A673 (cell line): ENCODE results near the gene KLF4. TPM values are rescaled to one million over a fixed set of nuclear protein-coding genes. Genes with fewer than 3 reads are reported as not detected.

Source experiments
- BruUV-seq: library from RNA; stranded (reverse); fragments of 400-500 nt; replicated peaks from 2 replicates; lab custom pipeline; 2021; lab: Mats Ljungman, UMichigan
- CTCF ChIA-PET: fragments of 300-600 bp; sonication (Branson Sonifier 250); formaldehyde crosslinking; loops from one replicate; lab custom pipeline; 2022; ENCODE audit warnings: antibody characterized with exemption; lab: Charles Lee
- POLR2A ChIA-PET: fragments of 300-600 bp; sonication (Branson Sonifier 250); formaldehyde crosslinking; loops from one replicate; lab custom pipeline; 2022; ENCODE audit warnings: antibody characterized with exemption; ENCODE audit not compliant: low non-redundant PET; lab: Charles Lee
- DNase-seq: peaks from one replicate; pipeline ENCODE4 v3.0.0-alpha.2; 2015; ENCODE audit warnings: low spot score
- H3K27ac ChIP-seq: fragments of 200-600 bp; sonication (generic); 2 replicates; pipeline ENCODE4 v1.5.1; 2016; ENCODE audit warnings: mixed run types, low read depth, mild to moderate bottlenecking, mixed read lengths, antibody characterized with exemption, low read length; ENCODE audit not compliant: poor library complexity, severe bottlenecking
- H3K27me3 ChIP-seq: fragments of 200-600 bp; sonication (generic); replicated peaks from 2 replicates; pipeline ENCODE4 v1.6.1; 2017; ENCODE audit warnings: mixed run types, low read depth, mild to moderate bottlenecking, mixed read lengths, antibody characterized with exemption, low read length; ENCODE audit not compliant: insufficient read depth, poor library complexity
- H3K36me3 ChIP-seq: fragments of 200-600 bp; sonication (generic); 2 replicates; pipeline ENCODE4 v1.6.1; 2016; ENCODE audit warnings: mixed run types, mild to moderate bottlenecking, mixed read lengths, antibody characterized with exemption, low read length; ENCODE audit not compliant: insufficient read depth, poor library complexity, severe bottlenecking
- H3K4me1 ChIP-seq: fragments of 200-600 bp; sonication (generic); 2 replicates; pipeline ENCODE4 v1.6.1; 2017; ENCODE audit warnings: mixed run types, mild to moderate bottlenecking, mixed read lengths, antibody characterized with exemption, low read length; ENCODE audit not compliant: insufficient read depth, poor library complexity, severe bottlenecking
- H3K4me3 ChIP-seq: fragments of 200-600 bp; sonication (generic); 2 replicates; pipeline ENCODE4 v1.5.1; 2016; ENCODE audit warnings: low read depth, mixed run types, mild to moderate bottlenecking, mixed read lengths, low read length; ENCODE audit not compliant: poor library complexity, severe bottlenecking
- H3K9me3 ChIP-seq: fragments of 200-600 bp; sonication (generic); 2 replicates; pipeline ENCODE4 v1.6.1; 2016; ENCODE audit warnings: mixed run types, low read depth, mild to moderate bottlenecking, mixed read lengths, antibody characterized with exemption, low read length; ENCODE audit not compliant: poor library complexity, severe bottlenecking
- CTCF ChIP-seq: fragments of 300-800, 200-600 bp; sonication (generic); conservative IDR thresholded peaks from 2 replicates; pipeline ENCODE4 v1.5.1; 2017; ENCODE audit warnings: low read depth, mild to moderate bottlenecking, antibody characterized with exemption, low read length, moderate library complexity, mixed read lengths
- EZH2 ChIP-seq: fragments of 200-600 bp; sonication (generic); IDR thresholded peaks from 2 replicates; pipeline ENCODE4 v1.6.1; 2017; ENCODE audit warnings: borderline replicate concordance, low read depth, mild to moderate bottlenecking, mixed read lengths, antibody characterized with exemption, low read length; ENCODE audit not compliant: poor library complexity, severe bottlenecking
- intact Hi-C: fragments of 100-400 bp; cut with micrococcal nuclease; formaldehyde crosslinking; loops from one replicate; pipeline ENCODE4 v1.10.0; 2022; ENCODE audit not compliant: unreplicated experiment
- total RNA-seq: library from RNA; stranded (reverse); gene quantifications from 2 replicates; pipeline ENCODE4 v1.2.3, GENCODE V29; 2021

The KLF4 gene
- total RNA-seq, 1 experiment from 2014 or later = 0.49 TPM

DNA sequence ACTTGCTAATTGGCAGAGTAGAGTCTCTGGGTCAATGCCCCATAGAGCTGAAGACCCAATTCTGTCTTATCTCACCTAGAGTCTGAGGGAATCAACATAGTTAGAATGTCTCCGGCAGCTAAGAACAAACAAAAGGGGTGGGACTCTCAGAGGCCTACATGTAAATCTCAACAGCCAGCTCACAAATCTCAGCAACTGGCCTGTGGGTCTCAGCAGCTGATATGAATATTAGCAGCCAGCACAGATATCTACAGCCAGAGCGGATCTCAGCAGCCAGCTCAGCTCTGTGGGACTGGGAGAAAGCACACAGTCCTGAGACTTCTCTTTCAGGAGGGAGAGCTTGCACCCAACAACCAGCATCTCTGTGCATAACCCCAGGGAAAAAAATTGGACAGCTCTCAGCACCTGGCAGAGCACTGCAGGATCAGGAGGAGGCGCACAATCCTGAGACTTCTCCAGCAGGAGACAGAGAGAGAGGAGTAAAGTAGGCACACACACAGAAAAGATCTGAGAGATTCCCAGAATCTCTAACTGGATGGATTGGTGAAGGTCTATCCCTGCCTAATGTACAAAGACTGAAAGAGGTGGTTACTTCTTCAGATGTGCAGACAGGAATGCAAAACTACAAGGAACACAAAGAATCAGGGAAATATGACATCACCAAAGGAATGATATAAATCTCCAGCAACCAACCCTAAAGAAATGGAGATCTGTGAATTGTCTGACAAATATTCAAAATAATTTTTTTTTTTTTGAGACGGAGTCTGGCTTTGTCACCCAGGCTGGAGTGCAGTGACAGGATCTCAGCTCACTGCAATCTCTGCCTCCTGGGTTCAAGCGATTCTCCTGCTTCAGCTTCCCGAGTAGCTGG lies 29.2 kb downstream of the KLF4 start:
- no peak for DNase-seq
- H3K27ac ChIP-seq = no peak overlapping the region
- BruUV-seq = no TSS peak
- no peak overlapping the region for H3K4me3 ChIP-seq
- no peaks in the 10 kb centered on the region for H3K9me3 ChIP-seq
- H3K36me3 ChIP-seq = no peaks in the 10 kb centered on the region
- no peak for TF ChIP-seq CTCF
- no peak for TF ChIP-seq EZH2
- ChIA-PET CTCF (no interaction called here), POLR2A (no interaction called here)
- peaks cover 10% of the 10 kb centered on the region for H3K27me3 ChIP-seq
- intact Hi-C loops = no loop called here
- H3K4me1 ChIP-seq = peaks cover 2% of the 10 kb centered on the region

DNA sequence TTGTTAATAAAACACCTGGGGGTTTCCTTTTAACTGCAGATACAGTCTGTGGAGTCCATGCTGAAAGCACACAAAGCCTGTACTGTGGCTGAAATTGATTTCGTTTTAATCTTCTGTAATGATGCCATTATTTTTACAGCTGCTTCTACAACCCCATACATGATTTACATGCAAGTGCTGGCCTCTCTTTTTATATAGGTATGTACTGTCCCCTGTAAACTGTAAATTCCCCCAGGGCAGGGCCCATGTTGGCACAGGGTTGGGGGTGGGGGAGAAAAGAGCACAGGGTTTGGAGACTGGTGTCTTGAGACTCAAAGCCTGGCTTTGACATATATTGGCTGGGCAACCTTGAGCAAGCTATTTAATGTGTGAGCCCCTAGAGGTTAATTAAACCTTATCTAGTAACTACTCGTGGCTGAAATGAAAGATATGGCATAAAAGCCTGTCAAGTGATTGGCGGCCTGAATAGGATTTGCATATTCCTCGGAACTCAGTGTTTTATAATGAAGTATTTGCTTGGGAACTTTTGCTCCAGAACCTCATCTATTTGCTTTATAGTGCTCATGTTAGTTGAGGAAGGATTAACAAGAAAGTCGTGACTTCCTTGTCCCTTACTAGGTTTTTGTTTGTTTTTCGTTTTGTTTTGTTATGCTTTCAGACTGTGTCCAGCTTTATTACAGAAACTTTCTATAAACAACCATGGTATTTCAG lies 34.0 kb downstream of the KLF4 start:
- POLR2A ChIA-PET = no interaction called here
- Histone ChIP-seq H3K4me3 (no peak overlapping the region), H3K4me1 (no peaks in the 10 kb centered on the region), H3K36me3 (no peaks in the 10 kb centered on the region), H3K27ac (no peak overlapping the region), H3K27me3 (no peaks in the 10 kb centered on the region), H3K9me3 (no peaks in the 10 kb centered on the region)
- CTCF ChIA-PET = no interaction called here
- TF ChIP-seq EZH2 = no peak
- TF ChIP-seq CTCF = no peak
- intact Hi-C loops = no loop called here
- no TSS peak for BruUV-seq
- DNase-seq = no peak

DNA sequence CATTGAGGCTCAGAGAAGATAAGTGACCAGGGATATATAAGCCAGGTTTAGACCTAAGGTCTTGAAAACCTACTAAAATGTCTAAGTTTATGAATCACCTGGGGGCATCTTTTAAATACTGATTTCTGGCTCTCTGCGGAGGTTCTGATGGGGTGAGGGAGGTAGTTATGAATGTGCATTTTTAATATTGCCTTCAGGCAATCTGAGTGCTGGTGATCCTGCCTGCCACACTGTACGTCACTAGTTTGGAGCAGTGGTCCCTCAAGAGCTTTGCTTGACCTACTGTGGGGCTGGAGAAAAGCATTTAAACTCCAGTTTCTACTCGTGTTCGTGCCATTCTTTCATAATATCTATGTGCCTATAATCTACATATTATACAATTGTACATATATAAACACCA lies 36.1 kb downstream of the KLF4 start:
- no peaks in the 10 kb centered on the region for H3K9me3 ChIP-seq
- BruUV-seq = no TSS peak
- intact Hi-C loops = no loop called here
- H3K27ac ChIP-seq = no peak overlapping the region
- H3K4me3 ChIP-seq = no peak overlapping the region
- ChIA-PET CTCF (no interaction called here), POLR2A (no interaction called here)
- H3K4me1 ChIP-seq = no peaks in the 10 kb centered on the region
- DNase-seq = no peak
- no peaks in the 10 kb centered on the region for H3K27me3 ChIP-seq
- TF ChIP-seq EZH2 (no peak), CTCF (no peak)
- no peaks in the 10 kb centered on the region for H3K36me3 ChIP-seq
